Erythroblast (primary cell): ENCODE results near the gene RORB.

Source experiments
- GATA1 ChIP-seq: IDR thresholded peaks from 2 replicates; pipeline ENCODE4 v1.6.1; 2011; ENCODE audit warnings: low read depth, mild to moderate bottlenecking, control low read depth, low read length, moderate library complexity
- POLR2A ChIP-seq: IDR thresholded peaks from 2 replicates; pipeline ENCODE4 v1.6.1; 2011; ENCODE audit warnings: mild to moderate bottlenecking, low read length

DNA sequence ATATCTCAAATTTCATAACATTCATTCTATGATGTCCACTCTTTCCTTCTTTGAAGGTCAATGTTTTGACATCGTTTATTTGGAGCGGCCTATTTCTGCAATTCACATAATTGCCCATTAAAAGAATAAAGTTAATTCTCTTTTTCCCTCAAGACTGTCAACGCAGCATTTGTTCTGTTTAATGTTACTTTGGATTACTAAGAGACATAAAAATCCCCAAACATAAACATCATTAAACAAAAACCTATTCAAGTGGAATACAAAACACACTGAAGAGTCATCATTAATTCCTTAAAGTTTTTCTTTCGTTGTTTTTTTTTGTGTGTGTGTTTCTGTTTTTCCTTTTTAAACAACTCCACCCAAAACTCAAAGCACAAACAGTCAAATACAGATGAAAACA lies 239.5 kb downstream of the RORB start:
- TF ChIP-seq POLR2A (no peak), GATA1 (no peak)
